Left renal pelvis (tissue), 4 donors: ENCODE measurements around the gene GRPEL2. TPM values are rescaled to one million over a fixed set of nuclear protein-coding genes. Genes with fewer than 3 reads are reported as not detected.

ENCODE experiments used
- DNase-seq, 4 donors: peaks; one replicate each; pipeline ENCODE4 v3.0.0-alpha.2; 2013; ENCODE audit warnings: low read depth in 4 of 4, low spot score in 3 of 4
- polyA plus RNA-seq, 4 donors: library from polyadenylated mRNA; unstranded; fragments of 120-200 nt; gene quantifications; one replicate each; pipeline ENCODE4 v1.2.1, GENCODE V29; 2013; ENCODE audit not compliant: insufficient read length in 4 of 4

GRPEL2 gene
- polyA plus RNA-seq, 4 donors = 15.9 to 20.8 (median 18.5) TPM

DNA sequence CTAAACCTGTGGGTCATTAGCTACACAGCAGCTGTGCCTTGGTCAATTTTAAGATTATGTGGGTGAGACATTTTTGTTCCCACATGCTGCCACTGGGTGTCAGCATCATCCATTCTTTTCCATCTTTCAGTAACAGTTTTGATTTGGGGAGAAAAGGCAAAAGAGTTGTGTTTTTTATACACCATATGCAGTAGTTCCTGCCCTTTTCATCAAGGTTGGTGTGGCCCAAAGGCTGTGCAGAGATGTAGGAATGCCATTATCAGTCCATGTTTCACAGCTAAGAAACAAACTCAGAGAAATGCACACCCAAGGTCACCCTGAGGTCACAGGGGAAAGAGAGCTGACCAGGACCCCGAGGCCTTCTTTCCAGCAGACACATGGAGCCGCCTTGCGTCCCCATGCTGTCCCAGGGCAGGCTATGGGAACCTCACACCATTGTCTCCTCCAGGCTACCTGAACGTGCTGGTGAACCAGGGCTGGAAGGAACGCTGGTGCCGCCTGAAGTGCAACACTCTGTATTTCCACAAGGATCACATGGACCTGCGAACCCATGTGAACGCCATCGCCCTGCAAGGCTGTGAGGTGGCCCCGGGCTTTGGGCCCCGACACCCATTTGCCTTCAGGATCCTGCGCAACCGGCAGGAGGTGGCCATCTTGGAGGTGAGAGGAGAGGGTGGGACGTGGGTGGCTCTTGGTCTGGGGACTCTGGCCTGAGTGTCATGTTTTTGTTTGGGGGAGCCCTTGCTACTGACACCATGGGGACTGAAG, 27.8 kb upstream of the GRPEL2 start:
- no peak for DNase-seq

DNA sequence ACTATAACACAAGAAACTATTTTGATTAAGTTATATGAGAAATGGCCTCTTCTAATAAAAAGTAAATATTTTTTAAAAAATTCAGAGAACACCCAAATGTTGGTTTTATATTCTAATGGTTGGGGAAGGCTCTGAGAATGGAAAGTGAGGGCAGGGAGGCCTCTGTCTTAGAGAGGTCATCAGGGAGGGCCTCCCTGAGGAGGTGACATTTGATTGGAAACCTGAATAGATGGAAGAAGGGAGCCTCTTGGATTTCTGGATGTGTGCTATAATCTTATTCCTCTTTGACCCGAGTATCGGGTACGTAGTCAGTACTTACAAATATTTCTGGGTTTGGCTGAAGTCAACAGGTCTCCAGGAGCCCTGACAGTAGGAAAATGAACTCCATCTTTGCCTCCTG, 26.1 kb upstream of the GRPEL2 start:
- DNase-seq = no peak

DNA sequence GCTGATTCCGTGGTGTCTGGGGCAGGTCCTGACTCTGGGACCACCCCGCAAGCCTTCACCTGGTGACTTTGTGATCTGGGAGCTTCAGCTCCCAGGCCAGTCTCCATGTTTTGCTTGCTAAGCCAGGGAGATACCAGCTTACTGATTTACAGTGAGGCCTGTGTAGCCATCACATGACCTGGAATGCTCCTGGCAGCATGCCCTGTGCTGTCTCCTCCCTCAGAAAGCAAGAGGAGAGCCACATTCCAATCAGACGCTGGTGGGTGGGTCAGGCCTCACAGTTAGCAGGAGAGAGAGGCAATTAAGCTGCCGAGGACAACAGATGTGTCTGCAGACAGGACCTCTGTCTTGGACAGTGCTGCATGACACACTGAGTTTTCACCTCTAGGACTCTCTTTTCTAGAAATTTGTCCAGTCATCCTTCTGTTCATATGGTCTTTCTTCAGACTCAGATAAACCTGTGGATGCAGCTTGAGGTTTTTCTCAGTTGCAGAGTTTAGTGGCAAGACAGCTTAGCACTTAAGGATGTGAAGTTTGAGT, 24.4 kb upstream of the GRPEL2 start:
- peak; percentile 81 to 88 (median 85) for DNase-seq

DNA sequence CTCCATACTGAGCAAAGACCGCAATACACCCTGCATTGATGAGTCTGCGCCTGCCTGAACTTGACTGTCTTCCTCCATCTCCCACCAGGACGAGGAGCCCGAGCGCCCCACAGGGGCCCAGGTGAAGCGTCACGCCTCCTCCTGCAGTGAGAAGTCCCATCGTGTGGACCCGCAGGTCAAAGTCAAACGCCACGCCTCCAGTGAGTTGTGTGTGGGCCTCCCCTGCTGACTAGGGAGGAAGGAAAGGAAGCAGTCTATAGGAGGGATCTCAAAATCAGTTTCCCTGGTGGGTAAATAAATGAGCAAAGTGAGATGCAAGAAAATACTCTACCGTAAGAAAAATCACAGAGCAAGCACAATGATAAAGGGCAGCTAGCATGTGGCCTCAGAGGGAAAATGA, 22.8 kb upstream of the GRPEL2 start:
- no peak for DNase-seq

DNA sequence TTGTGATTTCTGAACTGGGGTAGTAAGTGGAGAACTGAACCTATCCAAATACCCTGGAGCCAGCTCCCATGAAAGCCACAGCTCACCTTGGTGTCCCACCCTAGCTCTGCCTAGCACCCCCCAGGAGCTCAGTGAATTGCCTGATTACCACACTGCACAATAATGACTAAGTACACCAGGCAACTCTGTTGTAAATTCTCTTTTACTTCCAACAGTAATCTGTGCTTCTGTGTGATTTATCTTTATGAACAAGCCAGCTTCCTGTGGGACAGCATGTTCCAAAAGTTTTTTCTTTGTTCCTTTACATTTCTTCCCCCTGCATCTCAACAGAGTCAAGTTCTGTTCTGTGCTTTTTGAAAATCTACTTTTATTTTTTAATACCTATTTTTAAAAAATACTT, 22.1 kb upstream of the GRPEL2 start:
- no peak for DNase-seq

DNA sequence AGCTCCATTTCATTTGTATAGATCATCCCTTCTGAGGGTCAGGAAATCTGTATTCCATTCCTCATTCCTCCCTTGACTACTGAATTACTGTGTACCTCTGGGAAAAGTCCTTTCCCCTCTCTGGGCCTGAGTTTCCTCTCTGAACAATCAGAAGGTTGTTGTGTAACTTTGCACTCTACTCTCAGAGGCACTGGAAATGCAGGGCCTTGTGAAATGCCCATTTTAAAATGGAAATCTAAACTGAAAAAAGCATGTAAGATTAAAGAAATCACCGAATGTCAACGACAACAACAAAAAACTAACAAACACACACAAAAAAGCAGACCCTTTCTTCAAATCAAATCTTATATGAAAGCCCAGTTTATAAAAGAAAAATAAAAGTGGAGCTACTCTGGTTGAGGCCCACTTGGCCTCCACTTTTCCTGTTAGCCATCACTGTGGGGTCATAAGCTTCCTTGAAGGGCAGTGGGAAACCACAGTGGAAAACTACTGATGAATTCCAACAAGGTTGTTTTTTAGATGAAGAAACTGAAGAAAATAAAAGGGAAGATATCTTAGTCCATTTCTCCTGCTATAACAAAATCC, 21.6 kb upstream of the GRPEL2 start:
- no peak for DNase-seq

DNA sequence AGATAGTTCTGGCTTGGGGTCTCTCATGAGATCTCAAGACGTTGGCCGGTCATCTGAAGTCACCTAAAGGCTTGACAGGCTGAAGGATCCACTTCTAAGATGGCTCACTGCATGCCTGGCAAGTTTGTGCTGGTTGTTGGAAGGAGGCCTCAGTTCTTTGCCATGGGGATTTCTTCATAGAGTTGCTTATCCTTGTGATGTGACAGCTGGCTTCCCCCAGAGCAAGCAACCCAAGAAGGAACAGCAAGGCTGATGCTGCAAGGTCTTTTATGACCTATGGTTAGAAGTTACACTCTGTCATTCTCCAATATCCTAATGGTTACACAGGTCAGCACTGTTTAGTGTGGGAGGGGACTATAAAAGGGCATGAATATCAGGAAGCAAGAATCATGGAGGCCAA, 20.7 kb upstream of the GRPEL2 start:
- DNase-seq = no peak

DNA sequence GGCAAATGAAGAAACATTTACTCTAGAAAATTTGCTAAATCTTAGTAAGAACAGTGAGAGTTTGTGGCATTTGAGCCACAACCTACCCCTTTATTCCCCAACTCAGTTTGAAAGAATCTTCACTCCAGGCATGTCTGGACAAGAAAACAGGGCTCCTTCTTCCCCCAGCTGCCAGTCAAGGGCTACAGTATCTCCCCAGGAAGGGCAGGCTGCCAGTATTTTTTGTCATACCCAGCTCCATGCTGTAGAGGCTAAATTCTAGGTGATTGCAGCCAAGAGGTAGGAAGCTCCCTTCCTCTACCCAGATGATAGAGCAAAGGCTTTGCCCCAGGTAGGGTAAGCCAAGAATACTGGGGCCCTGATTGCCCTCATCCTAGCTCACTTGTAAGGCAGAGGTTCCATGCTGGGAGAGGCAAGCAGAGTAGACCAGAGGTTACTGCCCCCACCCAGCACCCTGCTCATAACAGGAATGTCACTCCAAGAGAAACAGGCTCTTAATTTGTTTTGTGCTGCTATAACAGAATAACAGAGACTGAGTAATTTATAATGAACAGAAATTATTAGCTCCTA, 20.0 kb upstream of the GRPEL2 start:
- no peak for DNase-seq

DNA sequence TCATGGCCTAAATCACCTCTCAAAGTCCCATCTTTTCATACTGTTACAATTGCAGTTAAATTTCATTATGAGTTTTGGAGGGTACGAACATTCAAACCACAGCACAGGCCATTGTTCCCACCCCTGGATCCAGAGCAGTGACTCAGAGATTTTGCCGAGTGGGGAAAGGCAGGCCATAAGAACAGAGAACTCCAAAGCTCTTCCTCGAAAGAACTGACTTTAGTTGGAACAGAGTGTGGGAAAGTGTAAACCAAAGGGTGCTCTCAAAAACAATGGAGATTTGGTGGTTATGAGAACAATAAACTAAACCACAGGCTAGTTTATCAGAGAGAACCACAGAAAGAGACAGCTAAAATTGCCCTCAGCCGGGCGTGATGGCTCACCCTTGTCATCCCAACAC, 19.4 kb upstream of the GRPEL2 start:
- no peak for DNase-seq

DNA sequence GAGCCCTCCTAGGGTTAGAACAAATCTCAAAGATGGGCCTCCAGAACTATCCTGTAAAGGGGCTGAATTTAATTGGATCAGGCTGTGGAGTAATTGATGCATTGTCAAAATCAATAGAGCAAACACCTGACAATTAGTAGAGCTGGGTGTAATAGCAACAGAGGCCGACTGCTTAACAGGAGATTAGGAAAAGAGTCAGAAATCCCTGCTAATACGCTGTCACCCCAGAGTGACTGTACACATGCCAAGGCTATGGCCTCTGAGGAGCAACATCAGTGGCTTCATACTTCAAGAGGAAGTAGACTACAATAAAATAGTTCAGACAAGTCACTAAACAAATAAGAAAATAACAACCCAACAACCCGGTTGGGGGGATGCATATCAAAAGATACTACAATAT, 18.7 kb upstream of the GRPEL2 start:
- DNase-seq = no peak

DNA sequence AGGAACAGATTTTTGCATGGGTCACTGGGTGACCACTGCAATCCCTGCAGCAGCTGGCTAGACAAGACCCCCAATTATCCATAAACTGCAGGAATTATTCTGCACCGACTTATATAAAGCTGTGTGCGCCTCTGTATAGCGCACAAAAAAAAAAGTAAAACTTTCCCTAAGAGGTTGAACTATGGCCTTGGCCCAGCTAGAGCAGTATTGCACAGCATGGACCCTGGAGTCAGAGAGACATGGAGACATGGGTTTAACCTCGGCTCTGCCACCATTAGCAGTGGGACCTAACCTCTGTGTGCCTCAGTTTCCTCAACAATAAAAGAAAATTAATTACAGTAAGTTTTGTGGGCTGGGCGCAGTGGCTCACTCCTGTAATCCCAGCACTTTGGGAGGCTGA, 17.1 kb upstream of the GRPEL2 start:
- no peak for DNase-seq

DNA sequence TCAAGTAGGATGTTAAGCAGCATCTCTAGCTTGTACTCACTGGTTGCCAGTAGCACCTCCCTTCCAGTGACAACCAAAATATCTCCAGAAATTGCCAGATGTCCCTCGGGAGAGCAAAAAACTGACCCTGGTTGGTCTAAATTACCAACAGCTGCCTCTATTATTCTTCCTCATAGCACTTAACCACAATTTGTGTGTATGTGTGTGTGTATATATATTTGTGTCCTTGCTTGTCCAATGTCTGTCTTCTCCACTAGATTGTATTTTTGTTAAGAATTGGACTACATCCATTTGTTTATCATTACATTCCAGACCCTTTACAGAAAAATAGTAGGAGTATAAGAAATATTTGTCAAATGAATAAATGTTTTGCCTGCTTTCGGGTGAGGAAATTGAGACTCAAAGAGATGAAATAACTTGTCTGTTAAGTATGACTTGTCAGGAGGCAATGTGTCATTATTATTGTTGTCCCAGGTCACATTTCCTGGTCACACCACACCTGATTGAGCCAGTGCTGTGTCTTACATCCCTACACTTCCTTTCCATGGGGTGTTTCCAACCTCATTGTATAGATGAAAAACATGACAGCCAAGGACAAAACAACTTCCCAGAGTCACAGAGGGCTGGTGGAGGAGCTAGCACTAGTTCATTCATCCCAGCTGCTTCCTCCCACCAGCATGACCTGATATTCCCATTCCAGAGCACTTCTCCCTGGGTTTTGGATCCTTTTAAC, 11.4 kb upstream of the GRPEL2 start:
- no peak for DNase-seq

DNA sequence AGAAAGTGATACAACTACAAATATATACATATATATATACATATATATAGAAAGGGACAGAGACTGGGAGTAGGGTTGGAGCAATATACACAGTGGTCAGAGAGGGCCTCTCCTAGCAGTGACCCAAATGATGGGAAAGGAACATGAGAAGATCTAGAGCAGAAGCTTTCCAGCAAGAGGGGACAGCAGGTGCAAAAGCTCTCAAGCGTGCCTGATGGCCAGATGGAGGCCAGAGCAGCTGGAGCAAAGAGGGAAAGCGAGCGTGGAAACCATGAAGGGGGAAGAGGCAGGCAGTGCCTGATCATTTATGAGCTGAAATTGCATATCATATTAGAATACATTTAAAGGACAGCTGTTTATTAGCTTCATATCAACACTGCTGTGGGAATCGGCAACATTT, 7.6 kb upstream of the GRPEL2 start:
- DNase-seq = no peak

DNA sequence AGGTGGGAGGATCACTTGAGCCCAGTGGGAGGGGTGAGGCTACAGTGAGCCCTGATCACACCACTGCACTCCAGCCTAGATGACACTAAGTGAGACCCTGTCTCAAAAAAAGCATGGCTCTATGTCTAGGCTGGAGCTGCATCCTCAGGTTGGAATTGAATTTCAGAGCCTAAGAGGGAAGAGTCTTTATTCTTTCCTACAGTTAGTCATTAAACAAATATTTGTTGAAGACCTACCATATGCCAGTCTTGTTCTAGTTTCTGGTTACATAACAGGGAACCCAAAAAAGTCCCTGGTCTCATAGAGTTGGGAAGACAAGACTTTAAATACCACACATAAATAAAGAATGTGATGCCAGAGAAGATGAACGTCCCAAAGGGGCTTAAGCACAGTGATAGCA, 6.9 kb upstream of the GRPEL2 start:
- DNase-seq = no peak

DNA sequence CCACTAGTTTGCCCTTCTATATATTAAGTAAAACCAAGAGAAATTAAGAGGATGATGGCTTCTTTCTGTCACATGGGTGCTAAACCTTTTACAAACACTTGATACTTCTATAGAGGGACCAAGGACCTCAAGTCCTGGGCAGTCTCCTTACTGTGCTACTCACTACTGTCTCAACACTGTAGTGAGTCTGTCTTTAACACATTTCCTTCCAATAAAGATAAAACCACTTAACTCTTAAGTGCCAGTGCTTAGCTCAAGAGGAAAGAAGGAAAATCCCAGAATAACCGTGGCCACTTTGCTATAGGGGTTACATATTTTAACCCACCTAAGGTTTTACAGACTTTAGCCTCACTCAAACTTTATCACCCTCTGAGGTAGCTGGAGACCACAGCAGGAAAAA, 4.4 kb upstream of the GRPEL2 start:
- DNase-seq = no peak

DNA sequence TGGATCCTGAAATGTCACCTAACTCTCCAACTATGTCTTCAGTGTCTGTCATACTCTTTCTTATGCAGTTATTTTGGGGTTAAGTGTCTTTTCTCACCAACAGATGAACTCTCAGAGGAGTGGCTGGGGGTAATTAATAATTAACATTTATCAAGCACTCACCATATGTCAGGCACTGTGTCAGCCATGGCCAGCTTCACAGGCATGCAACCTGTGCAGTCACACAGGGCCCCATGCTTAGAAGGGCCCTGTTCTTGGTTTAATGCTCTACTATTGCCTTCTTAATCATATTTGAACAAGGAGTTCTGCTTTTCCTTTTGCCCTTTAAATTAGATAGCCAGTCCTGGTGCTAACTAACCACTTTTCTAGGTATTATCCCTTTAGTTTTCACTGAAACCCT, 3.4 kb upstream of the GRPEL2 start:
- DNase-seq = no peak

DNA sequence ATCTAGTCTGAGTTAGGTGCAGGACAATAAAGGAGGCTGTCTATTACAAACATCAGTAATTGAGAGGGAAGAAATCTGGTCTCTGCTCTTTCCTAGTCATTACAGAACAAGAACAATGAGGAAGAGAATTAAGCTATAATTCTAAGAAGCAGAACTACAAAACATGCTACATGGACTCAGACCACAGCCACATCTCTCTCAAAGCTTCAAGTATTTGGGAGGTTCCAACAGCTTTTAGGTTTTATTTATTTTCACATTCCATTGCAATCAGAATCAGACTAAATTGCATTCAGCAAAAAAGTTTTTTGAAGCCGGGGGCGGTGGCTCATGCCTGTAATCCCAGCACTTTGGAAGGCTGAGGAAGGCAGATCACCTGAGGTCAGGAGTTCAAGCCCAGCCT, 1.1 kb upstream of the GRPEL2 start:
- DNase-seq = no peak

DNA sequence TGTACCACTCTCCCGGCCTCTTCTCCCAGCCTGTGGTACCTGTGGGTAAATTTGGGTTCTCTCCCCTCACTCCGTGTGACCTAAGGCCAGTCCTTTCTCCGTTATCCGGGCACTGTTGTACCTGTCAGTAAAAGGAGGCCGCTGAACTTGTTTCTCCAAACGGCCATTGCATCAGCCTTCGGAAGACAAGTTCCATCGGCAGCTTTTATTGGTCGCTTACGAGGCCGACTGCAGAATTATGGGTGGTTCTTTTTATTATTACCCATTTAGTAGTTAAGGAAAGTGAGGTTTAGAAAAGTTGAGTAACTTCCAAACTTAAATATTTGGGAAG, 558 bp downstream of the GRPEL2 start:
- DNase-seq = no peak

DNA sequence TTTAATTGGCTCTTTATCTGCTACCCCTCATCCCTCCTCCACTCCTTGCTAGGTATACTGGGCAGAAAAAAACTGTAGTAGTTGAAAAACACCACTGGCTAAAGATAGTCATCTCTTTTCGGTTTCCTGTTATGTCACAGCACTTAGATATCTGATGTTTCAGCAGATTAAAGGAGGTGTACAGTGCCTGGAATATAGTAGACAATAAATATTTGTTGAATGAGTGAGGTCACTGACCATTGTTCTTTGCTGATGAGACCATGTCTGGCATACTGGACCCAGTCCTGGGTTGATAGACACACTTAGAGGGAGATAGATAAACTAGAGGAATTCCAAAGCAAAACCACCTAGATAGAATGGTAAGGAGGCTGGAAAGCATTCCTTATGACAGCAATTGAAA, 3.2 kb downstream of the GRPEL2 start:
- DNase-seq = no peak

DNA sequence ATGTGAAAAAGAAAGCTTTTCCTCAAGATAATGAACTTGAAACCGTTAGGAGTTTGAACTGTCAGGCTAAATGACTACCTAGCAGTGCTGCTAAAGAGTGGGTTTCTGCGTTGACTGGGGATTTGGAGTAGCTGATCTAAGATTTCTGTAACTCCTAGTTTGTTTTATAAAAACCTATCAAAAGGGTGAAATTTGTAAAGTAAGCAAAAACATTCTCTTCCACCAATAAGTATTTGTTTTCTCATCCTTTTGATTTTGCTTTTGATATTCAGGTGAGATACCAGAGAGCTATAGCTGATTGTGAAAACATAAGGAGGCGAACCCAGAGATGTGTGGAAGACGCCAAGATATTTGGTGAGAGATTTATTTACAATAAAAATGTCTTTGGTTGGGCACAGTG, 4.1 kb downstream of the GRPEL2 start:
- no peak for DNase-seq

DNA sequence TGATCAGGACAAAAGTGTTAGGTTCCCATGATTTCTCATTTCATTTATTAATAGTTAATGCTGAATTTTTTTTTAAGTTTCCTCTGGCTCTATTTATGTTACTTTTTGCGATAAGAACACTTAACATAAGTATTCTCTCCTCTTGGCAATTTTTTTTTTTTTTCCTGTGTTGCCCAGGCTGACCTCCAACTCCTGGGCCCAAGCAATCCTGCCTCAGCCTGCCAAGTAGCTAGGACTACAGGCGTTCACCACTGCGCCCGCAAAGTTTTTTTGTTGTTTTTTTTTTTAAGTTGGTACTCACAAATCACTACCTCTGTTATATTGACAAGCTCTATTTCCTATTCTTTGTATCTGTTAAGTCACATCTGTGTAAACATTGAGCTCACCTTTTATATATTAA, 6.9 kb downstream of the GRPEL2 start:
- DNase-seq = no peak

DNA sequence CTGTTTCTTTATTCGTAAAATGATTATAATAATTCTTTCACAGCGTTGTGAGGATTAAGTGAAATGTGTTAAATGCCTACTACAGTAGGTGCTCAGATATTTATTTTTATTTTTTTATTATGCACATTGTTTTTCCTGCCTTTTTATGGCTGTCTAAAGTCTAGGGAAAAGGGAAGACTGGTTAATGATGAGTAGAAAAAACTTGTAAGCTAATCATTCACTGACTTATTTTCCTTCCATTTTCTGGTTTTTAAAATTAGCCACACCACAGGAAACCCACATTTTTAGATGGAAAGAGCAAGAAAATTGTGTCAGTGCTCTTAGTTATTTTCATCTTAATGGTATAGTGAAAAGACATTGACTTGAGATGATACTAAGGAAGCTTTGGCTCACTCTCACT, 8.6 kb downstream of the GRPEL2 start:
- DNase-seq = no peak
